Stimulated activated CD4-positive, alpha-beta T cell treated with anti-CD3 and anti-CD28 coated beads, Interleukin-2, amount 100 ng/mL, for 24 hours (primary cell): ENCODE measurements around the gene NRROS.
A peak's percentile ranks its signal among the peaks of the same experiment; 100 is the strongest.

Experiments used
- DNase-seq, 2 donors: peaks; one replicate each; pipeline ENCODE4 v3.0.0-alpha.2; 2020

NRROS gene

GRCh38 chr3:196651819-196652218, 12.3 kb downstream of the NRROS start:
- DNase-seq: no peak

DNA sequence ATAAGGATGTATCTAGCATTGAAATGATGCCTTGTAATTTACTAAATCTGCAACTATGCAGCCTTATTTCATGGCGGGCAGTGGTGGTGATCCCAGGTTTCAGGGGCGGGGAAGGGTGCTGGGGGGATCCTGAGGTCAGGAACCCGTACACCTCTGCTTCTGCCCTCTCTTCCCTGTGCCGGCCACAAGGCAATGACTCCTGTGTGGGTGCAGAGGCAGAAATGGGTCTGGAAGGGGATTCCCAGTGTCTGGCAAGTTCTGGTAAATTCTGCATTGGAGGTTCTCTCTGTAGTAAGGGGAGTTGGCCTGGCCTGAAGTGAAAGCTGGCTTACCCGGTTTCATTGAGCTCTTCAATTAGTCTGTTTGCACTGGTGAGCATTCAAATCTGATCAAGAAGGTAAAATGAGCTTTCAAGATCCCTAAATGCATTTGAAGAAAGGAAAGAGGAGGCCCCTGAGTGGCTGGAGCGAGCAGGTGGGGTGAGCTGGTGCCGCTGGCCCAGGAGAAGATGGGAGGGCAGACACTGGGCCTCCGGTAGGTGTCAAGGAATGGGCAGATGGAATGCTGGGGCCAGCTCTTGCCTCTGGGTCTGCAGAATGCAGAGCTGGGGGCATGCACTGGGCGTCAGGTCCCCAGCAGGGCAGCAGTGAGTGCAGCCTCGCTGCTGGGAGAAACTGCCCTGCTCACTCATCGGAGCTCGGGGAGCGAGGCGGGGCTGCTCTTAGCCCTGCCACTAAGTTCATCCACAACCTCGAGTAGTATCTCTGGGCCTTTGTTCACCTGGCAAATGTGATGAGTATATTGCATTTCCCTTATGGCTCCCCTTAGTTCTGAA, 13.7 kb downstream of the NRROS start:
- no peak for DNase-seq

DNA sequence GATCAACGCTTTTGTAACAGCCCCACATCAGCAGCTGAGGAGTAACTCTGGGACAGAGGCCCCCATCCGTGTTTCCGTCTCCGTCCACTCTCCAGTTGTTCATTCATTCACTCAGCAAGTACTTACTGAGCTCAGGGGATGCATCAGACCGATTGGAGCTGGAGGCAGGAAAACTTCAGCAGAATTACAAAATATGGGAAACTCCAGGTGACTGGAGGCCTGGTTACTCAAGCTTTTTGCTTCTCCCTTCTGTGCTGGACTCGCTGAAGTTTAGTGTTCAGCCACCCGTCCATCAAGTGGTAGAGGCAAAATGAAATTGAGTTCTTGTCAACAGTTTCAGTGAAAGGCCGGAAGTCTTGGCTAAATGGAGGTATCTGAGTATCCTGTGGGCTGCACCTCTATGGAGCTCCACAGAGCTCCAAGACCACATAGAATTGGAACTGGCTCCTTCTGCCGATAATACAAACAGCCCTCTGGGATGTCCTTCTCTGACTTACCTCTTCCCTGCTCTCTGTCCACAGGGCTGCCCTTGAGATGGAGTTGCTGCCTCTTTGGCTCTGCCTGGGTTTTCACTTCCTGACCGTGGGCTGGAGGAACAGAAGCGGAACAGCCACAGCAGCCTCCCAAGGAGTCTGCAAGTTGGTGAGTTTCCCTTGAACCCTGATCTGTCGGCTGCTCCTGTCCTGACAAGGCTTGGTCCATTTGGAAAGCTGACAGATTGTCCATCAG, 14.7 kb downstream of the NRROS start:
- DNase-seq: no peak

- DNase-seq: no peak
Measured at GRCh38 chr3:196654735-196655090, 15.2 kb downstream of the NRROS start.

GRCh38 chr3:196655496-196655895, 16.0 kb downstream of the NRROS start:
- DNase-seq: no peak

- no peak for DNase-seq
Measured at GRCh38 chr3:196656213-196656612, 16.7 kb downstream of the NRROS start.

DNA sequence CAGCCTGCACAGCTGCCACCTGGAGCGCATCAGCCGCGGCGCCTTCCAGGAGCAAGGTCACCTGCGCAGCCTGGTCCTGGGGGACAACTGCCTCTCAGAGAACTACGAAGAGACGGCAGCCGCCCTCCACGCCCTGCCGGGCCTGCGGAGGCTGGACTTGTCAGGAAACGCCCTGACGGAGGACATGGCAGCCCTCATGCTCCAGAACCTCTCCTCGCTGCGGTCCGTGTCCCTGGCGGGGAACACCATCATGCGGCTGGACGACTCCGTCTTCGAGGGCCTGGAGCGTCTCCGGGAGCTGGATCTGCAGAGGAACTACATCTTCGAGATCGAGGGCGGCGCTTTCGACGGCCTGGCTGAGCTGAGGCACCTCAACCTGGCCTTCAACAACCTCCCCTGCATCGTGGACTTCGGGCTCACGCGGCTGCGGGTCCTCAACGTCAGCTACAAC, 20.4 kb downstream of the NRROS start:
- DNase-seq: no peak

GRCh38 chr3:196660381-196661166, 21.1 kb downstream of the NRROS start:
- no peak for DNase-seq

DNA sequence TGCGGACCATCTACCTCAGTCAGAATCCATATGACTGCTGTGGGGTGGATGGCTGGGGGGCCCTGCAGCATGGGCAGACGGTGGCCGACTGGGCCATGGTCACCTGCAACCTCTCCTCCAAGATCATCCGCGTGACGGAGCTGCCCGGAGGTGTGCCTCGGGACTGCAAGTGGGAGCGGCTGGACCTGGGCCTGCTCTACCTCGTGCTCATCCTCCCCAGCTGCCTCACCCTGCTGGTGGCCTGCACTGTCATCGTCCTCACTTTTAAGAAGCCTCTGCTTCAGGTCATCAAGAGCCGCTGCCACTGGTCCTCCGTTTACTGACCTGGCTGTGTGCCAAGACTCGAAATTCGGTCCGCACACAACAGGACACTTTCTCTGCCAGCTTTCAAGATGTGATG, 21.9 kb downstream of the NRROS start:
- DNase-seq: no peak

GRCh38 chr3:196662033-196662432, 22.5 kb downstream of the NRROS start:
- no peak for DNase-seq

DNA sequence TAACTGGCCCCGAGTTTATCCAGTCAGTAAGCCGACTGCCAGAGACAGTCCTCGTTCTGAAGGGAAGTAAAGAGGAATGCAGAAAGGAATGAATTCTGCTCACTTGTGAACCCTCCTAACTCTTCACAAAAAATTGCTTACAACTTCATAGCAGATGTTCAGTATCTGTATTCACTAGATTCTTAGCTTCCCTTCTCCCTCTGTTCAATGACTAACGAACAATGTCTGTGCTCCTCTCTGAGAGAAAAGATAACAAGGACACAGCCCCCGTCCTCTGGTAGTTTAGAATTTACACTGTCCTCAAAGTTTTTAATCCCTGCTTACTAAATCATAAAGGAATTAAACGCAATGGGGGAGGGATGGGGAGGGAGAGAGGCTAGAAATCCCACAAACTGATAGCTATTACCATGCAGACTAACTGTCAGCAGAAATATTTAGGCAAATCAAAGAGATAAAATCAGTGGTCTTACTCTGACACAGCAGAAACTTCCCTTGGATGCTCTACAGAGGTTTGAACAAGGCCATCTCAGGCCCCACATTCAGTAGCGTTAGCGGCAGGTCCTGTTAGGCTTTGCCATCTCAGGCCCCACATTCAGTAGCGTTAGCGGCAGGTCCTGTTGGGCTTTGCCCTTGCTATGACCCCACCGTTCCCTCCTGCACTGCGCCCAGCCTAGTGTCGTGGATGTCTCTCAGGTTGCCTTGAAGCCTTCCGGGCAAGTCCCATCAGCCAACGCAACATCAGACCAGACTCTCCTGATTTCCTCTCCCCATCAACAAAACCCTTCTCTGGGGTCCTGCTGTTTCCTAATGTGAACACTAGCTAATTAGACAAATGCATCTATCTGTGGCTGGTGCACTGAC, 23.4 kb downstream of the NRROS start:
- DNase-seq: no peak

DNA sequence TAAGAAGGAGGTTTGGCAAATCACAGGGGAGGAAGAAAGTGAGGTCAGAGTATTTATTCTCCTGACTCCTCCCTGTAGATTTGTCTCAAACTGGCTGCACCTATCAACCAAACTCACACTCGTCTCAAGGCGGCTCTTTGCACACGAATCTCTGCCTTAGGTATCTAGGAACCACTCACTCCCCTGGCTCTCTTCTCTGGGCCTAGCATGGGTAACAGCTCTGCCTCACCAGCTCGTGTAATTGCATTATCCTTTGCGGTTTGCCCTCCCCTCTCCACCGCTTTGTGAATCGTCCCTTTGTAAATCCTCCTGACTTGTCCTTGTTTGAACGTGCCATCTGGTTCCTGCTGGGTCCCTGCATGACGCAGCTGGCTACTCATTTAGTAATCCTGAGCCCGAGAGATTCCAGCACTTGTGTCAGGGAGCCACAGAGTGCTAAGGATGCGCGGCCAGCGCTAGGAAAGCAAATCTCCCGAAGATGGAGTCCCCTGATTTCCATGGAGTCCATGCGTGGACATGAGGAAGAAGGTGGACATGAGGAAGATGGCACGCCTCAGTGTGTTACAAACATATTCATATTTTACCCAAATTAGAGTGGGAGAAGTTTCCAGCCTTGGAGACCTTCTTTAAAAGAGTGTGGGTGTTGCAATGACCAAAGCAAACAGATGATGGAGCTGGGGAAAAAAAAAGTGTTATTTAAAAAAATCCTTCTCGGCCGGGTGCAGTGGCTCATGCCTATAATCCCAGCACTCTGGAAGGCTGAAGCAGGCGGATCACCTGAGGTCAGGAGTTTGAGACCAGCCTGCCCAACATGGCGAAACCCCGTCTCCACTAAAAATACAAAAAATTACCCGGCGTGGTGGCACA, 26.7 kb downstream of the NRROS start:
- no peak for DNase-seq

DNA sequence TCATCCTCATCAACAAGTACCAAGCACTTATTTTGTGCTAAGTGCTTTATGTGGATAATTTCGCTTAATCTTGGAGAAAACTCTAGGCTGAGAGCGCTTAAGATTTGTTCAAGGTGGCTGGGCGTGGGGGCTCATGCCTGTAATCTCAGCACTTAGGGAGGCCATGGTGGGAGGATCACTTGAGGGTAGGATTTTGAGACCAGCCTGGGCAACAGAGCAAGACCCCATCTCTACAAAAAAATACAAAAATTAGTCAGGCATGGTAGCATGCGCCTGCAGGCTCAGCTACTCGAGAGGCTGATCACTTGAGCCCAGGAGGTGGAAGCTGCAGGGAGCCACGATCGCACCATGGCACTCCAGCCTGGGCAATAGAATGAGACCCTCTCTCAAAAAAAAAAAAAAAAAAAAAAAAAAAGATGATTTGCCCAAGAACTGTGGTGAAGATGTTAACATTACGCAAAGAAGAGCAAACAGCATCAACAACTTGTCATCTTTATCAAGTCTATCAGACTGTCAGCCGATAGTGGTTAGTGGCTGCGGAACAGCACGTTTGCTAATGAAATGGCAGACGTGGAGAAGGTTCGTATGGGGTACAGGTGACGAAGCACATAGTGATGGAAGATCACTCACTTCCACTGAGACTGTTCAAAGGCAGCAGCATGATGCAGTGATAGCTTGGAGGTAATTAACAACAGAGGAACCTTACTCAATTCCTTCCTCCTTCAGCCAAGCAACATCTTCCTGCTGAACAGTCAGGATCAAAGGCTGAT, 27.7 kb downstream of the NRROS start:
- no peak for DNase-seq

DNA sequence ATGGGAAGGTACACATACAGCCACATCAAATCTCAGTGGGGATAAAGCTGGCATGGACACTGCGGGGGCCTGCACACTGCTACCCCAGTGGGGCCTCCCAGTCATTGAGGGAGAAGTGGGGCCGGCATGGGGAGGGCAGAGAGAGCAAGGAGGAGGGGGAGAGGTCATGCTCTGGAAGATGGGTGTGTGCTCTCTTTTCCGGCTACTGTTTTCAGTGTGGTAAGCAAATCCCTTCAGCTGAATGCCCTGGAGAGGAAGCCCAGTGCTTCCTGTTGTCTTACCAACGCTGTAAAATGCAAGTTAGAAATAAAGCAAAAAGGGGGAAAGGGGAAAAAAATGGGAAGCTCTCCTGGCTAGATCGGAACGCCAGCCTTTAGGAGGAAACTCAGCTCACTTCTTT, 30.8 kb downstream of the NRROS start:
- no peak for DNase-seq

- DNase-seq: no peak
Measured at GRCh38 chr3:196673632-196674031, 34.1 kb downstream of the NRROS start.

DNA sequence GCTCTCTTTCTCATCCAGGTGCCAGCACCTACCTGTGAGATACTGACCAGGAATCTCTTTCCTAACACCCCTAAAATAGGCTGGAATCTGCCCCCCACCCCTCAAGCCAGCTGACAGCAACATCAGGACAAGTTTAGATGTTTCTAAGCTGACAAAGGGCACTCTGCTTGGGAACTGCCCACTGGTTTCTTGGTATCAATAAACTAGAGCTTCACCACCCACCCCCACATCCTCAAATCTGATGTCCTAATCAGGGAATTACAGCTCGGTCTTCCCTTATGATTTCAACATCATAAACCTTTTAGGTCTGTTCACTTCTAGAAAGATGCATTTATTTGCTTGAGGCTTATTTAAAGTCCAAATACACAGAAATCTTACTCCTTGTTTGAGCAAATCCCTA, 37.9 kb downstream of the NRROS start:
- no peak for DNase-seq

DNA sequence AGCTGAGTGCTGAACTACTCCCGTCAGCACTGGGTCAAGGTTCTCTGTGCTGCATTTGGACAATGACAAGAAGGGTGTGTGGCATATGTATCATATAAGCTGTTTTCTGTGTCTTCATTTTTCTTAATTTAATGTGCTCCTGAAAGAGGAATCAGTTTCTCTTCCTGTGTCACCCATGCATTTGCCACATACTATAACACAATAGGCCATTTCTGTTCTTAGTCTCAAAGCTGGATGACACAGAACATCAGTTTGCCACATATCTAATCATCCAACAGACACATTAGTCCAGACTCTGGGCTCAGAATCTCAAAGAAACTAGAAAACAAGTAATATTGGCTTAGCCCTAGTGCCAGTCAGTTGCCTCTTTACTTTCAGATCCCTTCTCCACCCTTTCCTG, 38.4 kb downstream of the NRROS start:
- no peak for DNase-seq

DNA sequence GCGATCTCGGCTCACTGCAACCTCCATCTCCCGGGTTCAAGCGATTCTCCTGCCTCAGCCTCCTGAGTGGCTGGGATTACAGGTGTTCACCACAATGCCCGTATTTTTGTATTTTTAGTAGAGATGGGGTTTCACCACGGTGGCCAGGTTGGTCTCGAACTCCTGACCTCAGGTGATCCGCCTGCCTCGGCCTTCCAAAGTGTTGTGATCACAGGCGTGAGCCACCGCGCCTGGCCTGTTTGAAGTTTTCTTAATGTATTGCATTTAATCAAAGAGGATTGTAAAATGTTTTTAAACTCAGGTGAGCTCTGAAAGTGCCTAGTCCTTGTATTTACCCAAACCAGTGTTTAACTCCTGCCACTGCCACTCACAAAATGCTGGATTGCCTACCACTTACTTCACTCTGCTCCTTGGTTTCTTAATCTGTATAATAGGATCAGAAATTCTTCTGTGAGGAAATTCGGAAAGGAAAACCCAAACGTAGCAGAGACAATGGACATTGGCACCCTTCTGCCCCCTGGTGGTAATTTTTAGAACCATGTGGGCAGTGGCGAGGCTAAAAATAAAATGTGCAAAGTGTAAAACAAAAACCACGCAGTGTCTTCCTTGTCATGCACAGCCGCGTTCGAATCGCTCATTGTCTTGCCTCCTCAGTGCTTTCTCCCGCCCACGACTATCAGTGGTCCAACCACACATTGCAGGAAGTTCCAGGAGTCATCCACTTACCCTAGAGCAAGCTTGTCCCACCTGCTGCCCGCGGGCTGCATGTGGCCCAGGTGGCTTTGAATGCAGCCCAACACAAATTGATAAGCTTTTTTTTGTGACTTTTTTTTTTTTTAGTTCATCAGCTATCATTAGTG, 45.3 kb downstream of the NRROS start:
- DNase-seq: peak; percentile 66 to 71

GRCh38 chr3:196686436-196686835, 46.9 kb downstream of the NRROS start:
- no peak for DNase-seq

DNA sequence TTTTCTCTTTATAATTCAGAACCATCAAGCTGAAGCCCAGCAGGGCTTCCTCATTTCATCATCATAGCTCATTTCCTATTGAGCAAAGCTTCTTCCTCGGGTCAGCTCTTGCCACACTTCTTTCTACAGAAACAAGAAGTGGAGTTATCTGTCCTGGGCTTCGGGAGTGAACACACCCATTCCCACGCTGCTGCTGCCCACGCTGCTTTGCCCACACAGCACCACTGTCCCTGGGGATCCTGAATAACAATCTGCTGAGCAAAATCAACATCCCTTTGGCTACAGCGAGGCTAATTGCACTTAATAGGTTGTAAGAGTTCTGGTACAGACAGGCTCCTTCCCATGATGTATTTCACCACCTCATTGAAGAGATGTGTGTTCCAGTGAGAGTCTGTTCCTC, 48.9 kb downstream of the NRROS start:
- no peak for DNase-seq
